K562 (cell line): ENCODE results near the gene XIRP2. TPM values are rescaled to one million over a fixed set of nuclear protein-coding genes. Genes with fewer than 3 reads are reported as not detected.

Experiments
- ATAC-seq: fragments of 200-7000 bp; cut with Tn5 transposase; 3 replicates; pipeline ENCODE4 v1.9.1; 2020; ENCODE audit warnings: moderate library complexity
- BruUV-seq: library from RNA; stranded (reverse); fragments of 400-500 nt; replicated peaks from 2 replicates; lab custom pipeline; 2021; lab: Mats Ljungman, UMichigan
- CTCF ChIA-PET: fragments of 300-600 bp; formaldehyde crosslinking; extraction: SDS; loops from one replicate; lab custom pipeline; 2021; ENCODE audit warnings: low intra/inter-chr PET ratio; lab: Yijun Ruan, JAX
- POLR2A ChIA-PET: fragments of 300-600, 350-650 bp; sonication (Branson Sonifier 250); formaldehyde crosslinking; extraction: SDS; loops from one replicate; lab custom pipeline; 2021; ENCODE audit warnings: antibody characterized with exemption, inconsistent platforms; lab: Yijun Ruan, JAX
- DNase-seq, 4 experiments: peaks; one replicate each; pipeline versions ENCODE4 v3.0.0 to v3.0.0-alpha.2; 2011 to 2018; ENCODE audit warnings: low spot score in 3 of 4, mixed read lengths in 3 of 4; ENCODE audit errors: extremely low read depth in 1 of 4
- FAIRE-seq: peaks from 2 replicates; lab custom pipeline; 2011; peaks lifted over from hg19 to GRCh38; lab: Jason Lieb, UNC
- H2AFZ ChIP-seq: 2 replicates; pipeline ENCODE4 v1.6.0; 2011; ENCODE audit warnings: low read depth, low read length, control low read depth, inconsistent platforms
- H3K27ac ChIP-seq: fragments of 200-600 bp; 3 replicates; pipeline ENCODE4 v1.8.0; 2011; ENCODE audit warnings: low read depth, mild to moderate bottlenecking, control low read depth, inconsistent platforms, low read length, moderate library complexity, mixed read lengths; ENCODE audit errors: extremely low read depth
- H3K27me3 ChIP-seq, 2 experiments: fragments of 300-600 bp in 1 of 2; 2 replicates in 1 of 2; 3 replicates in 1 of 2; pipeline versions ENCODE4 v1.6.0 to v1.8.0; 2011; ENCODE audit warnings: inconsistent platforms in 2 of 2, low read length in 2 of 2, mild to moderate bottlenecking in 1 of 2, mixed read lengths in 1 of 2, moderate library complexity in 1 of 2; ENCODE audit not compliant: control insufficient read depth in 2 of 2, insufficient read depth in 2 of 2
- H3K36me3 ChIP-seq: fragments of 300-600 bp; 3 replicates; pipeline ENCODE4 v1.8.0; 2011; ENCODE audit warnings: mild to moderate bottlenecking, low read length, inconsistent platforms; ENCODE audit not compliant: control insufficient read depth, insufficient read depth
- H3K4me1 ChIP-seq, 2 experiments: fragments of 200-600 bp in 1 of 2; replicated peaks in 1 of 2; 2 replicates in 1 of 2; 3 replicates in 1 of 2; pipeline versions ENCODE4 v1.5.1 to v1.8.0; 2011; ENCODE audit warnings: inconsistent platforms in 2 of 2, low read length in 2 of 2, mild to moderate bottlenecking in 1 of 2, mixed read lengths in 1 of 2, moderate library complexity in 1 of 2; ENCODE audit not compliant: control insufficient read depth in 2 of 2, insufficient read depth in 2 of 2
- H3K4me2 ChIP-seq: 2 replicates; pipeline ENCODE4 v1.6.1; 2011; ENCODE audit warnings: low read length, control low read depth, inconsistent platforms, mixed read lengths; ENCODE audit not compliant: insufficient read depth
- H3K4me3 ChIP-seq: fragments of 200-600 bp; sonication (generic), shearing (Covaris generic); 2 replicates; pipeline ENCODE4 v1.5.1; 2016; ENCODE audit warnings: control low read depth, inconsistent platforms
- H3K79me2 ChIP-seq: fragments of 200-600 bp; 3 replicates; pipeline ENCODE4 v1.8.0; 2011; ENCODE audit warnings: low read length, inconsistent platforms; ENCODE audit not compliant: control insufficient read depth, insufficient read depth
- H3K9ac ChIP-seq, 2 experiments: 2 replicates each; pipeline versions ENCODE4 v1.6.0 to v1.6.1; 2011; ENCODE audit warnings: low read depth in 2 of 2, low read length in 2 of 2, control low read depth in 1 of 2, inconsistent platforms in 1 of 2, mild to moderate bottlenecking in 1 of 2, mixed read lengths in 1 of 2; ENCODE audit not compliant: insufficient read depth in 1 of 2
- H3K9me1 ChIP-seq: one replicate; pipeline ENCODE4 v1.6.0; 2011; ENCODE audit warnings: inconsistent platforms, mild to moderate bottlenecking, low read length, moderate library complexity; ENCODE audit not compliant: control insufficient read depth, insufficient read depth
- H3K9me3 ChIP-seq: replicated peaks from 2 replicates; pipeline ENCODE4 v1.5.1; 2011; ENCODE audit warnings: low read depth, low read length, inconsistent platforms; ENCODE audit not compliant: control insufficient read depth, insufficient read depth
- H4K20me1 ChIP-seq: replicated peaks from 2 replicates; pipeline ENCODE4 v1.6.1; 2011; ENCODE audit warnings: low read length, inconsistent platforms, mixed read lengths; ENCODE audit not compliant: control insufficient read depth, insufficient read depth
- CREM ChIP-seq: IDR thresholded peaks from 2 replicates; pipeline ENCODE4 v1.6.1; 2014; ENCODE audit warnings: antibody characterized with exemption, low read depth
- GABPA ChIP-seq: fragments of 200-800 bp; sonication (Bioruptor generic); conservative IDR thresholded peaks from 2 replicates; pipeline ENCODE4 v1.6.1; 2016; ENCODE audit warnings: low read depth, missing genetic modification characterization, missing compliant biosample characterization
- STAT5A ChIP-seq: IDR thresholded peaks from 2 replicates; pipeline ENCODE4 v1.6.1; 2012; ENCODE audit warnings: low read length, inconsistent platforms, borderline replicate concordance
- TEAD1 ChIP-seq, 2 experiments: fragments of 450-650 bp in 1 of 2; sonication (generic) in 1 of 2; formaldehyde crosslinking; IDR thresholded peaks; 2 replicates each; pipeline versions ENCODE4 v1.4.0 to v1.8.0; 2020 to 2022; ENCODE audit warnings: mild to moderate bottlenecking in 2 of 2, missing genetic modification reagents in 1 of 2
- WHSC1 ChIP-seq: IDR thresholded peaks from one replicate; pipeline ENCODE4 v1.6.1; 2012; ENCODE audit warnings: low read length, control low read depth, inconsistent platforms
- ZNF431 ChIP-seq: sonication (generic); formaldehyde crosslinking; IDR thresholded peaks from 2 replicates; pipeline ENCODE4 v1.8.0; 2022; ENCODE audit warnings: mild to moderate bottlenecking, missing genetic modification reagents
- ZNF76 ChIP-seq: fragments of 250-450 bp; sonication (Bioruptor Pico); IDR thresholded peaks from 2 replicates; pipeline ENCODE4 v1.4.0; 2020; ENCODE audit warnings: mild to moderate bottlenecking, moderate library complexity, borderline replicate concordance
- ZZZ3 ChIP-seq: fragments of 450-650 bp; IDR thresholded peaks from 2 replicates; pipeline ENCODE4 v1.6.1; 2016; ENCODE audit warnings: antibody characterized with exemption, mild to moderate bottlenecking, moderate library complexity
- WGBS: fragments of 100-300 bp; shearing (Covaris generic); methylation state at CpG from one replicate; pipeline ENCODE4 v1.1.6; 2016; ENCODE audit warnings: low coverage, mixed read lengths; ENCODE audit not compliant: insufficient coverage; ENCODE audit errors: missing lambda C conversion rate; 5-methylcytosine and 5-hydroxymethylcytosine counted together
- in situ Hi-C: fragments of 300-500 bp; cut with MboI; formaldehyde crosslinking; loops from 4 replicates; pipeline ENCODE4 v1.15.0; 2018; ENCODE audit warnings: inconsistent platforms, mixed read lengths
- intact Hi-C: fragments of 100-400 bp; cut with micrococcal nuclease; formaldehyde crosslinking; loops from 2 replicates; pipeline ENCODE4 v1.14.2; 2022
- polyA plus RNA-seq, 8 experiments: library from polyadenylated mRNA; depleted of rRNA in 4 of 8; stranded (reverse) in 5 of 8; unstranded in 3 of 8; fragments of >200 nt; fragmentation: Nextera tagmentation in 2 of 8; fragmentation: Illumina TruSeq in 1 of 8; extraction: Ambion mirVana in 2 of 8; extraction: Trizol in 1 of 8; gene quantifications; 2 replicates each; pipeline versions ENCODE4 v1.2.1 to v1.2.3, GENCODE V29; 2011 to 2014; ENCODE audit warnings: inconsistent platforms in 1 of 8, missing spikeins in 1 of 8
- total RNA-seq, 7 experiments: library from RNA; depleted of rRNA in 6 of 7; stranded (reverse); fragments of >200 nt in 6 of 7; fragmentation: Illumina TruSeq in 2 of 7; extraction: Trizol in 2 of 7; gene quantifications; 2 replicates each; pipeline versions ENCODE4 v1.2.1 to v1.2.3, GENCODE V29; 2011 to 2021; ENCODE audit warnings: low replicate concordance in 1 of 7
- TF ChIP-seq, protein P1 (sequence below): fragments of 450-650 bp; formaldehyde crosslinking; IDR thresholded peaks from 2 replicates; pipeline ENCODE4 v1.4.0; 2020; ENCODE audit warnings: mild to moderate bottlenecking, moderate library complexity
- TF ChIP-seq, protein P2 (sequence below): sonication (generic); formaldehyde crosslinking; IDR thresholded peaks from 2 replicates; pipeline ENCODE4 v1.8.1; 2022; ENCODE audit warnings: missing genetic modification reagents
- TF ChIP-seq, protein P3 (sequence below): fragments of 450-650 bp; formaldehyde crosslinking; IDR thresholded peaks from 2 replicates; pipeline ENCODE4 v1.4.0; 2020; ENCODE audit warnings: mild to moderate bottlenecking
- TF ChIP-seq, protein P4 (sequence below): fragments of 450-650 bp; IDR thresholded peaks from 2 replicates; pipeline ENCODE4 v1.6.1; 2016; ENCODE audit warnings: mild to moderate bottlenecking
- TF ChIP-seq, protein P5 (sequence below): sonication (generic); formaldehyde crosslinking; IDR thresholded peaks from 2 replicates; pipeline ENCODE4 v1.8.1; 2022; ENCODE audit warnings: missing genetic modification reagents

Gene XIRP2
- total and polyA plus RNA-seq, 9 of the 15 experiments (the other 6 are each of a cell fraction or from before 2014, with no cell fraction given): 0.04 to 0.10 (median 0.04) TPM; not detected in 2

DNA sequence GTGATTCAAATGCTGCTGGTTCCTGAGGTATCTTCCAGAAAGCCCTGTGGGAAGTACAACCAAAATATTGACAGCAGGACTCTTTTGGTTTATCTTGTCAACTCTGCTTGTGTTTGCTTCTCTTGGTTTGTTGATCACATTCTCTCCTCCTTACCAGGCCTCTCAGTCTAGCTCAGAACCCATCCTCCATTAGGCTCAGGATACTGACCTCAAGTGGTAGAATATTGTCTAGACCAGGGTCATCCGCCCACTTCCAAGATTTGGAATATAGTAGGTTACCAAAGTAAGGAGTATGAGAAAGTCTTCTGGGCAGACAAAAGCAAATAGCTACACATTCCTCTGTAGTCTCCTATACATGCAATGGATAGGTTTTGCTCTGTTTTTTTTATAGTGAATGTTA is 56.6 kb downstream of the XIRP2 start:
- no peak overlapping the region for H3K4me3 ChIP-seq
- no peaks in the 10 kb centered on the region for H3K36me3 ChIP-seq
- intact Hi-C loops: no loop called here
- ATAC-seq (no peak), FAIRE-seq (no peak), DNase-seq (no peak)
- H4K20me1 ChIP-seq: no peaks in the 10 kb centered on the region
- in situ Hi-C loops: no loop called here
- BruUV-seq: no TSS peak
- H2AFZ ChIP-seq: no peak overlapping the region
- H3K9me1 ChIP-seq: no peaks in the 10 kb centered on the region
- TF ChIP-seq, protein P1, sequence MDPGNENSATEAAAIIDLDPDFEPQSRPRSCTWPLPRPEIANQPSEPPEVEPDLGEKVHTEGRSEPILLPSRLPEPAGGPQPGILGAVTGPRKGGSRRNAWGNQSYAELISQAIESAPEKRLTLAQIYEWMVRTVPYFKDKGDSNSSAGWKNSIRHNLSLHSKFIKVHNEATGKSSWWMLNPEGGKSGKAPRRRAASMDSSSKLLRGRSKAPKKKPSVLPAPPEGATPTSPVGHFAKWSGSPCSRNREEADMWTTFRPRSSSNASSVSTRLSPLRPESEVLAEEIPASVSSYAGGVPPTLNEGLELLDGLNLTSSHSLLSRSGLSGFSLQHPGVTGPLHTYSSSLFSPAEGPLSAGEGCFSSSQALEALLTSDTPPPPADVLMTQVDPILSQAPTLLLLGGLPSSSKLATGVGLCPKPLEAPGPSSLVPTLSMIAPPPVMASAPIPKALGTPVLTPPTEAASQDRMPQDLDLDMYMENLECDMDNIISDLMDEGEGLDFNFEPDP (CRISPR knock-in tag): no peak
- TF ChIP-seq ZZZ3 (no peak), CREM (no peak), WHSC1 (no peak), TEAD1 (CRISPR knock-in tag; IDR thresholded peaks at IDR 0.05) (no peak), GABPA (tag) (no peak), ZNF76 (CRISPR knock-in tag) (no peak), ZNF431 (no peak), STAT5A (no peak)
- TF ChIP-seq, protein P2, sequence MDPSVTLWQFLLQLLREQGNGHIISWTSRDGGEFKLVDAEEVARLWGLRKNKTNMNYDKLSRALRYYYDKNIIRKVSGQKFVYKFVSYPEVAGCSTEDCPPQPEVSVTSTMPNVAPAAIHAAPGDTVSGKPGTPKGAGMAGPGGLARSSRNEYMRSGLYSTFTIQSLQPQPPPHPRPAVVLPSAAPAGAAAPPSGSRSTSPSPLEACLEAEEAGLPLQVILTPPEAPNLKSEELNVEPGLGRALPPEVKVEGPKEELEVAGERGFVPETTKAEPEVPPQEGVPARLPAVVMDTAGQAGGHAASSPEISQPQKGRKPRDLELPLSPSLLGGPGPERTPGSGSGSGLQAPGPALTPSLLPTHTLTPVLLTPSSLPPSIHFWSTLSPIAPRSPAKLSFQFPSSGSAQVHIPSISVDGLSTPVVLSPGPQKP (CRISPR knock-in tag): no peak
- TF ChIP-seq, protein P3, sequence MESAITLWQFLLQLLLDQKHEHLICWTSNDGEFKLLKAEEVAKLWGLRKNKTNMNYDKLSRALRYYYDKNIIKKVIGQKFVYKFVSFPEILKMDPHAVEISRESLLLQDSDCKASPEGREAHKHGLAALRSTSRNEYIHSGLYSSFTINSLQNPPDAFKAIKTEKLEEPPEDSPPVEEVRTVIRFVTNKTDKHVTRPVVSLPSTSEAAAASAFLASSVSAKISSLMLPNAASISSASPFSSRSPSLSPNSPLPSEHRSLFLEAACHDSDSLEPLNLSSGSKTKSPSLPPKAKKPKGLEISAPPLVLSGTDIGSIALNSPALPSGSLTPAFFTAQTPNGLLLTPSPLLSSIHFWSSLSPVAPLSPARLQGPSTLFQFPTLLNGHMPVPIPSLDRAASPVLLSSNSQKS: no peak
- TF ChIP-seq, protein P4, sequence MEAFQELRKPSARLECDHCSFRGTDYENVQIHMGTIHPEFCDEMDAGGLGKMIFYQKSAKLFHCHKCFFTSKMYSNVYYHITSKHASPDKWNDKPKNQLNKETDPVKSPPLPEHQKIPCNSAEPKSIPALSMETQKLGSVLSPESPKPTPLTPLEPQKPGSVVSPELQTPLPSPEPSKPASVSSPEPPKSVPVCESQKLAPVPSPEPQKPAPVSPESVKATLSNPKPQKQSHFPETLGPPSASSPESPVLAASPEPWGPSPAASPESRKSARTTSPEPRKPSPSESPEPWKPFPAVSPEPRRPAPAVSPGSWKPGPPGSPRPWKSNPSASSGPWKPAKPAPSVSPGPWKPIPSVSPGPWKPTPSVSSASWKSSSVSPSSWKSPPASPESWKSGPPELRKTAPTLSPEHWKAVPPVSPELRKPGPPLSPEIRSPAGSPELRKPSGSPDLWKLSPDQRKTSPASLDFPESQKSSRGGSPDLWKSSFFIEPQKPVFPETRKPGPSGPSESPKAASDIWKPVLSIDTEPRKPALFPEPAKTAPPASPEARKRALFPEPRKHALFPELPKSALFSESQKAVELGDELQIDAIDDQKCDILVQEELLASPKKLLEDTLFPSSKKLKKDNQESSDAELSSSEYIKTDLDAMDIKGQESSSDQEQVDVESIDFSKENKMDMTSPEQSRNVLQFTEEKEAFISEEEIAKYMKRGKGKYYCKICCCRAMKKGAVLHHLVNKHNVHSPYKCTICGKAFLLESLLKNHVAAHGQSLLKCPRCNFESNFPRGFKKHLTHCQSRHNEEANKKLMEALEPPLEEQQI: no peak
- TF ChIP-seq, protein P5, sequence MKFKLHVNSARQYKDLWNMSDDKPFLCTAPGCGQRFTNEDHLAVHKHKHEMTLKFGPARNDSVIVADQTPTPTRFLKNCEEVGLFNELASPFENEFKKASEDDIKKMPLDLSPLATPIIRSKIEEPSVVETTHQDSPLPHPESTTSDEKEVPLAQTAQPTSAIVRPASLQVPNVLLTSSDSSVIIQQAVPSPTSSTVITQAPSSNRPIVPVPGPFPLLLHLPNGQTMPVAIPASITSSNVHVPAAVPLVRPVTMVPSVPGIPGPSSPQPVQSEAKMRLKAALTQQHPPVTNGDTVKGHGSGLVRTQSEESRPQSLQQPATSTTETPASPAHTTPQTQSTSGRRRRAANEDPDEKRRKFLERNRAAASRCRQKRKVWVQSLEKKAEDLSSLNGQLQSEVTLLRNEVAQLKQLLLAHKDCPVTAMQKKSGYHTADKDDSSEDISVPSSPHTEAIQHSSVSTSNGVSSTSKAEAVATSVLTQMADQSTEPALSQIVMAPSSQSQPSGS (CRISPR knock-in tag): no peak
- no peaks in the 10 kb centered on the region for H3K4me1 ChIP-seq
- H3K27me3 ChIP-seq: no peaks in the 10 kb centered on the region
- H3K4me2 ChIP-seq: no peak overlapping the region
- H3K9me3 ChIP-seq: peaks cover 3% of the 10 kb centered on the region
- no peak overlapping the region for H3K27ac ChIP-seq
- H3K79me2 ChIP-seq: no peaks in the 10 kb centered on the region
- ChIA-PET CTCF (no interaction called here), POLR2A (no interaction called here)
- 0% methylated on average over 1 of the region's 1 CpG for WGBS
- no peak overlapping the region for H3K9ac ChIP-seq
